ENCODE data around the gene ANKRD27.
"Not testable (repeated sequence)": the region's sequence is repeated elsewhere in the genome, so short reads cannot be mapped to it uniquely, and the experiment has no call there.

GRCh38 chr19:32716203-32716602 is 41.2 kb upstream of the ANKRD27 start:
- not testable (repeated sequence) for TF ChIP-seq CTCF, POLR2AphosphoS5, POLR2A (IDR thresholded peaks at IDR 0.05)
